C1 segment of cervical spinal cord (tissue), 14 donors: Measurements from ENCODE around the gene WDR93.

Experiments used
- DNase-seq, 14 donors: peaks; one replicate each; lab custom pipeline; 2025; lab: John Stamatoyannopoulos, UW

The WDR93 gene

GRCh38 chr15:89690276-89691218 is at the start of gene WDR93, which contains the start of gene PEX11A:
TSS of gene WDR93 (plus strand) at chr15:89690811. CDS start at chr15:89701747, 10,936 bp downstream.
TSS of gene PEX11A (minus strand) at chr15:89690754. CDS start at chr15:89690632, 122 bp downstream.
- peak in 12 of 14 donors; percentile 10 to 57 (median 40) for DNase-seq

- DNase-seq = no peak
These were observed 49.6 kb upstream of the WDR93 start for GRCh38 chr15:89641053-89641452.

GRCh38 chr15:89642106-89642505 is 48.5 kb upstream of the WDR93 start:
- DNase-seq = no peak

GRCh38 chr15:89645680-89646079 is 44.9 kb upstream of the WDR93 start:
- DNase-seq = no peak

GRCh38 chr15:89646416-89647141 is 44.0 kb upstream of the WDR93 start:
- DNase-seq = no peak

- peak in 7 of 14 donors; percentile 2 to 71 (median 22) for DNase-seq
These were observed 43.3 kb upstream of the WDR93 start for GRCh38 chr15:89647191-89647851.

- DNase-seq = no peak
These were observed 42.3 kb upstream of the WDR93 start for GRCh38 chr15:89648106-89649012.

- DNase-seq = no peak
These were observed 41.5 kb upstream of the WDR93 start for GRCh38 chr15:89649013-89649625.

- no peak for DNase-seq
These were observed 40.9 kb upstream of the WDR93 start for GRCh38 chr15:89649716-89650115.

- DNase-seq = no peak
These were observed 38.5 kb upstream of the WDR93 start for GRCh38 chr15:89652131-89652530.

GRCh38 chr15:89652666-89653065 is 37.9 kb upstream of the WDR93 start:
- DNase-seq = no peak

- DNase-seq = no peak
These were observed 37.0 kb upstream of the WDR93 start for GRCh38 chr15:89653578-89653977.

GRCh38 chr15:89654301-89654761 is 36.3 kb upstream of the WDR93 start:
- no peak for DNase-seq

- peak in 3 of 14 donors; percentile 22 to 42 (median 32) for DNase-seq
These were observed 35.5 kb upstream of the WDR93 start, which contains the start of gene KIF7 for GRCh38 chr15:89654847-89655805. TSS of gene KIF7 (minus strand) at chr15:89655467. CDS start at chr15:89652930, 2,537 bp downstream.

- DNase-seq = no peak
These were observed 34.3 kb upstream of the WDR93 start for GRCh38 chr15:89656116-89656815.

- no peak for DNase-seq
These were observed 32.9 kb upstream of the WDR93 start for GRCh38 chr15:89657686-89658200.

- DNase-seq = no peak
These were observed 31.3 kb upstream of the WDR93 start for GRCh38 chr15:89659295-89659694.

- no peak for DNase-seq
These were observed 30.1 kb upstream of the WDR93 start for GRCh38 chr15:89660556-89660955.
